HG02884 (cell line): ENCODE data around the gene CORIN.
"Not testable (repeated sequence)": the region's sequence is repeated elsewhere in the genome, so short reads cannot be mapped to it uniquely, and the experiment has no call there.

Source experiments
- ATAC-seq: cut with Tn5 transposase; IDR thresholded peaks from one replicate; pipeline ENCODE4 v1.9.1; 2021; ENCODE audit warnings: mild to moderate bottlenecking, moderate library complexity; ENCODE audit not compliant: unreplicated experiment

CORIN gene

DNA sequence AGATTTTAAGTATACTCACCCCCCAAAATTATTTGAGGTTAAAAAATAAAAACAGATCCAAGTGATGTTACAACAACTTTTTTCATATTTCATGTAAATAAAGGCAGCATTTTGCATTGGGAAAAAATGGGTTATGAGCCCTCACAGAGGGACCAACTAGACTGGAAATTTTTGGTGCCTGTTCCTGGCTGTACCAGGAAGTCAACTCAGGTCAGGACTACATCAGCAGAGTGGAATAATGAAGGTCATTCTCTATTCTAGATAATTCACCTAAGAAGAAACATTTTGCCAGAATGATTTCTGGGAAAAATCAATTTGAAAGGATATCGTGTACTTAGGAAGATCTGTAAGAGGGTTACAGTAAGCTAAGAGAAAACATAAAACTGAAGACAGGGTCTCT is 66.8 kb downstream of the CORIN start:
- ATAC-seq = no peak

DNA sequence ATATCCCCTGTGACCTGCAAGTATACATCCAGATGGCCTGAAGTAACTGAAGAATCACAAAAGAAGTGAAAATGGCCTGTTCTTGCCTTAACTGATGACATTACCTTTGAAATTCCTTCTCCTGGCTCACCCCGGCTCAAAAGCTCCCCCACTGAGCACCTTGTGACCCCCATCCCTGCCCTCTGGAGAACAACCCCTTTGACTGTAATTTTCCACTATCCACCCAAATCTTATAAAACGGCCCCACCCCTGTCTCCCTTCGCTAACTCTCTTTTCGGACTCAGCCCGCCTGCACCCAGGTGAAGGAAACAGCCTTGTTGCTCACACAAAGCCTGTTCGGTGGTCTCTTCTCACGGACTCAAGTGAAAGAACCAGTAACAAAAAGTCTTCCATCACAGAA is 69.9 kb downstream of the CORIN start:
- ATAC-seq = not testable (repeated sequence)

DNA sequence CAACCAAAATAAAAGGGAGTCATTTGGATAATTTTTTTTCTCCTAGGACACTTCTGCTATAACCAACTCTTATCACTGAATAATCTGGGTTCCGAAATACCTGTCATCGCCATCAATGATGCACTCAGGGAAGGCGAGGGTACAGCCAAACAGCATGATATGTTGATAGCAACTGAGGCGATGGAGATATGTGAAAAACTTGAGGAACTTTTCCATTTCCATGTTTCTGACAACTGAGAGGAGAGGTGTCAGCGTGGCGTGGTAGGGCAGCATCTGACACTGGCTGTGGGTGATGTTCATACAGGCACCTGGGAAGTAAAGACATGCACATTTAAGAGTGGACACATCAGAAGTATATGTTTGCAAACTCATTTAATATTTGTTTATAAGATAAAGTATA is 74.6 kb downstream of the CORIN start:
- no peak for ATAC-seq

DNA sequence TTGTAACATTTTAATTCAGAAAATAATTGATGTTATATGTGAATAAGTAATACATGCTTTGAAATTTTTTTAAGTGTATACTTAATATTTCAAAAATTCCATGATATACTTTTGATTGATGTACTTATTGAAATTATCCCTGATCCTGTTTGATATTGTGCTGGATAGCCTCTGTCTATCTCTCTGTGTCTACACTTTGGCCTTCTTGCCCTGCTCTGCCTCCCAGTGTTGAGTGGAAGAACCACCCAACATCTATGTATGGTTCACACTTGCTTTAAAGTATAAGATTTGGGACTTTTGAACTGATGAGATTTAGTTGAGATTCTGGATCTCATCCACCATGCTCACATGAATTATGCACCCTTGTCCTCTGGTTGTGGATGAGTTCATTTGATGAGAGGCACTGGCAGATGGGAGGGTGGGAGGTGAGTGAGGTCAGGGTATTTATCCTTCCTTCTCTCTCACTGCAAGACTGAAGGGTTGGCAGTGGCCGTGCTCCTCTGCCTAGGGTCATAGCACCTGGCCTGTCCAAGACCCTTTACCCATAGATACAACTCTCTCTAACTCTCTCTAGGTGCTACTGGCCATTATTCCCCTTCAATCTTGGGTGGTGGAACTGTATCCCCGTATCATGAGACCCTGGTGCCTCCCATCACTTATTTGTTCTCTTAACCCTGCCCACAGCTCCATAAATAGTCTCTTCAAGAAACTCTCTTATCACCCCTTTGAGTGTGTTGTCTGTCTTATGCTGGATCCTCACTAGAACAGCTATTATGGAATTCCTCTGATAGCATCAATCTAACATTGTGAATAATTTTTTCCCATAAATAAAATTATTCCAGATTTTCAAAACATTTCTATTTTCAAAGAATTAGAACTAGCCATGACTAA is 75.2 kb downstream of the CORIN start:
- ATAC-seq = no peak

DNA sequence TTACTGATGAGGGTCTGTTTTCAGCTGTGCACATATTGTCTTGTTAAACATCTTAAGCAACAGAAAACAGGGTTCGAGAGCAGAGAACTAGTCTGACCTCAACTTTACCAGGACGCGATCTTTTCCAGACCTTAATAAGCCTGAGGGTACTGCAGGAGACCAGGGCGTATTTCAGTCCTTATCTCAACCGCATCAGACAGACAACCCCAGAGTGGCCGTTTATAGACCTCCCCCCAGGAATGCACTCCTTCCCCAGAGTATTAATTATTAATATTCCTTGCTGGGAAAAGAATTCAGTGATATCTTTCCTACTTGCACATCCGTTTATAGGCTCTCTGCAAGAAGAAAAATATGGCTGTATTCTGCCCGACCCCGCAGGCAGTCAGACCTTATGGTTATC is 84.6 kb downstream of the CORIN start:
- ATAC-seq = not testable (repeated sequence)

DNA sequence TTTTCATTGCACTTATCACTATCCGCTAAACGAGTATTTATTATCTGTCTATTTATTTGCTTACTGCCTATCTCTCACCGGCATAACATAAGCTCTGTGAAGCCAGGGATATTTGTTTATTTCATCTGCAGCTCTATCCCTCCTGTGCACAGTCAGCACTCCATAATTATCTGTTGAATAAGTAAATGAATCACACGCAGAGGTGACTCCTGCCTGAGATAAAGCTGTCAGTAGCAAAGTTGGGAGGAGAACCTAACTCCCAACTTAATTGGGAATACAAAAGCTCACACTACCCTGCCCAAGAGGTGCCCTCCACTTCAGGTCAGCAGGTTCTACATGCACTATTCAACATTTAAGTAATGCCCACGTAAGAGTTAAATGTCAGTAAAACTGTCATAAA is 85.7 kb downstream of the CORIN start:
- no peak for ATAC-seq

DNA sequence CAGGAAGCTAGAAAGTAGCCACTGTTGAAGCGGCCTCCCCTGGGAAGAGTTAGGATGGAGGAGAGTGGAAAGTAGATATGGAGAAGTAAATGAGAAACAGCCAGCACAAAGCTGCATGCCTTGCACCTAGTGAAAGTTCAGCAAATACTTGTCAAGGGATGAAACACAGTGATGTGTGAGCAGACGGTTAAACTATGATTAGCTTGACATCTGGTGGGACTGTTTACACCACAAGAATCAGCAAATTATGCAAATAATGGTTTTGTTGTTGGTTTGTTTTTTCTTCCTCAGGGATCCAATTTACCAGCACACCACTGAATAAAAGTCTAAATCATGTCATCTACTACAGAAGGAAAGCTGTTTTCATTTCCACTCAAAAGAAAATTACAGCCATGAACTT is 87.1 kb downstream of the CORIN start:
- no peak for ATAC-seq

DNA sequence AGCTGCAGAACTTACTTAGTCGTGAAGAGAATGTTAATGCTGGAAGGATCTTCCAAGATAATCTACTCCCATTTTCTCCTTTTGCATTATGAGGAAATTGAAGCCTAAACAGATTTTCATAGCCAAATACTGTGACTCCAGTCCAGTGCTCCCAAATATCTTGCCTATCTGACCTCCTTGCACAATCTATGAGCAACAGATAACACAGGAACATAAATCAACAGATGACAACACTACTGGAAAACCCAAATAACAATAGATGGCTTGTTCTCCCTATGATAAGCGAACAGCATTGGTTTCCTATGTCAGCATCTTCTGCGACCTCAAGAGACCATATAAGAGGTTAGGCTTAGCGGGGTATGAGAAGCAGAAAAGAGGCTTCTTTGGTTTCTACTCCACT is 88.0 kb downstream of the CORIN start:
- ATAC-seq = no peak

DNA sequence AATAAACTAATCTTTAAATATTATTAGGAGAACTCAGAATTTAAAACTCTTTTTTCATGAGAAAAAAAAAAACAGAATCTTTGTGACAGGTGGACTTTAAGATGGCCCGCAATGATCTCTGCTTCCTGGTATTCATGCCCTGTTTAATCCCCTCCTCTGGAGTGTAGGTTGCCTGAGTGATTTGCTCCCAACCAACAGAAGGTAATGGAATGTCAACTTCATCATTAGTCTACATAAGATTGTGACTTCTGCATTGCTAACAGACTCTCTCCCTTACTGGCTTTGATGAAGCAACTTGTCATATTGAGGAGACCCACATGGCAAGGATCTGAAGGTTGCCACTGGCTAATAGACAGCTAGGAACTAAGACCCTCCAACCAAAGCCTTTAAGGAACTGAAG is 88.8 kb downstream of the CORIN start:
- no peak for ATAC-seq

DNA sequence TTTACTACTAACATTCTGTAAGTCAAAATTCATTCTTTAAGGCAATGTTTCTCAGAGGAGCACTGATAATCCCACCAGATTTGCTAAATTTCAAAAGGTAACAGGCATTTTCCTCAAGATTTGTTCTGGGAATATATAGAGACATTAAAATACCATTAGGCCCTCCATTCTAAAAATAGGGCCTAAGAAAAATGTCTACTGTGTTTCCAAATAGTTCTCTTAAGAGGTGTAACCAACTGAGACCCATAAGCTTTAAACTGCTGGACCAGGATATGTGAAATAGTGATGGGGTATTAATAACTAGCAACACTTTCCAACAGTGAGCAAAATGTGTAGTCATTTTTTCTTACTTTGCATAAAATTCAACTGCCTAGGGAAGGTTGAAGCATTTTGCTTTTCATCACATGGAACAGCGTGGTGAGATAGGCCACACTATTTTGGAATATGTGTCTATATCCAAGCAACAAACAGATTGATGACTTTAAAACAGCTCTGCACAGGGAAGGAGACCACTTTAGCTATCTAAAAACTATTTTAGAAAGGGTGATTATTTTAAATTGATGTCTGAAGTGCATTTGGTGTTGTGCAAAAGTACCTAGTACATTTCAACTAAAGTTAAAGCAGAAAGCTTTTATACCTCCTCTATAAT is 89.9 kb downstream of the CORIN start:
- no peak for ATAC-seq

DNA sequence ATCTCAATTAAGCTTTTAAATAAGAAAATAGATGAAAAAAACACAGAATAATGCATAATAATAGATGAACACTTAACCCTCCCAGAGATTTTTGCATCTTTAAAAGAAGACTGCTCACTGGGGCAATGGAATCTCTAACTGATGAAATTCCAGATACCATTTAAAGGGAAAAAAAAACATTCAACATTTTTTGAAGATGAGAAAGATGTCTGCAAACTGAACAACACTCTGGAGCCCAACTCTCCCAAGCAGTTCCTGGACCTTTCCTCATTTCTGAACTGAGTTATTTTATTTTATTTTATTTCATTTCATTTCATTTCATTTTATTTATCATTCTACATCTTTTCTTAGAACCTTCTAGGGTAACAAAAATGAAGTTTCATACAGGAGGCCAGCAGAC is 90.7 kb downstream of the CORIN start:
- no peak for ATAC-seq

DNA sequence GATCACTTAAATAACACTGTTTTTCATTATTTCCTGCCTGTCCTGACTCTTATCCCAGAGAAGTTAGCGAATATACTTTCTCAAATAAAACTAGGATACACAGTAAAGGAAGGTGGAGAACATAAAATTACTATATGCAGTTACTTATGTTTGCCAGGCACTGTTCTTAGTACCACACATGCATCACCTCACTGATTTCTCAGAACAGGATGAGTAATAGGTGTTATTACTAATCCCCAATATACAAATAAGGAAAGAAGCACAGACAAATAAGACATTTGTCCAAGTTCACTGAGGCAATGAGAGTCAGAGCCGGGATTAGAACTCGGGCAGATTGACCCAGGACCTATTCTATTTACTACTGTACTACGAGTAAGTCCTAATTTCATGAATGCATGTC is 91.7 kb downstream of the CORIN start:
- no peak for ATAC-seq

DNA sequence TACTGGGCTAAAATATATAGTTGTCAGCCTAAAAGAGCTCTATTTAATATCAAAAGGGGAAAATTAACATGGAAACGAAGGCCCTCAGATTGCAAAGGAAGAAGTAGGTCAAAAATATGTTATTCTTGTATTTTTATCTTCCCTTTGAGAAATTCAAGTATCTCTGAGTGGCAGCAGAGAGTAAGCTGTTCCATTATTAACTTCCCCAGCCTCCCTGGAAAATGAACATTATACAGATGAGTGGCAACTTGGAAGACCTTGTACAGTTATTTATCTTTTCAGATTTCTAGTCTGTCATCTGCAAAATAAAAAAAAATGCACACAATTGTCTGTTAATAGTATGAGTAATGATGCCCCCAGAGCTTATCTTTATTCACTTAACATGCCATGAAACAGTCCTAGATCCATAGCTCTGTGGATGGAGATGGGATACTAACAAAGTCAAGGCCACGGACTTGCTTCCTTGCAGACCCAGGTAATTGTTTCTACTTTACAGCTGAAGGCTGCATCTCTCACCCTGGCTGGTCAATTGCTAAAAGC is 93.0 kb downstream of the CORIN start:
- no peak for ATAC-seq

DNA sequence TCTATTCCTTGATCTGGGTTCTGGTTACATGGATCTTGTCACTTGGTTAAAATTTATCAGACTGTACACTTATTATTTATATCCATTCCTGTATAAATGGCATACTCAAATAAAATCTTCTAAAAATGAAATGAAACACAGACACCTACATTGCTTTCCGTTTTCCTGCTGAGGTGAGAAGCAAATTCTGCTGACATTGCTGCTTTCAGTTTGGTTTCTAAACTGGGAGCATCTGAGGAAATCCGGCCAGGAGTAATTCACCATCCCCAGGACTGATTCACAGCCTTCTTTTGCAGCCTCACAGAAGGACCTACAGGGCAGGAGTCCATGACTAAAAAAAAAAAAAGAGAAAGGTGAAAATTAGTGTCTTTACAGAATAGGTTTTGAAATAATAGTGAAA is 93.6 kb downstream of the CORIN start:
- ATAC-seq = no peak

DNA sequence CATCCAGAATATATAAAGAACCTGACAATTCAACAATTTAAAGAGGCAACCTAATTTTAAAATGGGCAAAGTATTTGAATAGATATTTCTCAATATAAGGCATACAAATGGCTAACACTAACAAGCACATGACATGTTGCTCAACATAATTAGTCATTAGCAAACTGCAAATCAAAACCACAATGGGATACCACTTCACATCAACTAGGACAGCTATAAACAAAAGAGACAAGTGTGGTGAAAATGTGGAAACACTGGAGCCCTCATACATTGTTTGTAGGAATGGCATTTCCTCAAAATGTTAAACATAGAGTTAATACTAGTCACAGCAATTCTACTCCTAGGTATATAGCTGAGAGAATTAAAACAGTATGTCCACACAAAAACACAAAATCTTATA is 96.7 kb downstream of the CORIN start:
- no peak for ATAC-seq

DNA sequence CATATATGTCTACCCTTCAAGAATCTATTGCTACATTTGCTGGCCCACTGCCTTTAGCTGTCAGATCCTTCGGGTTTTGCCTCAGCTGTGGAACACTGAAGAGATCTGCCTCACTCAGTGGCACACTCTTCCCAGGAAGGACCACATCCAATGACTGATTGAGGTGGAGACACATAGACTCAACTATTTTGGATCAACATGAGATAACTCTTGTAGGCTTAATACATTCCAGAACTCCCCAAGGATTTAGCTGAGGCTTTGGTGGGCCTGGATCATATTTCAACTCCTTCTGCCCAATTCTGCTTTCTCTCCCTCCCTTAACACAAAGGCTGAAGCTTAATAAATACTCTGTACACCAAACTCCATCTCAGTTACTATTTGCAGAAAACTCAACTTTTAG is 100.5 kb downstream of the CORIN start:
- no peak for ATAC-seq

DNA sequence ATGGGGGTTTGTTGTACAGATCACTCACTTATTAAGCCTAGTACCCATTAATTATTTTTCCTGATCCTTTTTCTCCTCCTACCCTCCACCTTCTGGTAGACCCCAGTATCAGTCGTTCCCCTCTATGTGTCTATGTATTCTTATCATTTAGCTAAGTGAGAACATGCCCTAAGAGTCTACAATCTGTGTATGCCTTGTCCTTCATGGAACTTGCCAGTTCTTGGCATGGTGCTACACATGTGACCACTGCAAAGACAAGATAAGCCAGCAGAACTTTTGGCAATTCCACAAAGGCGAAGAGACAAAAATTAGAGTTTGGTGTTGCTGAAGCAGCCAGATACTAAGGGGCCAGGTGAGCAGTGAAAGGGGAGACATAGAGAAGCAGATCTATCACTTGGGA is 101.3 kb downstream of the CORIN start:
- no peak for ATAC-seq

DNA sequence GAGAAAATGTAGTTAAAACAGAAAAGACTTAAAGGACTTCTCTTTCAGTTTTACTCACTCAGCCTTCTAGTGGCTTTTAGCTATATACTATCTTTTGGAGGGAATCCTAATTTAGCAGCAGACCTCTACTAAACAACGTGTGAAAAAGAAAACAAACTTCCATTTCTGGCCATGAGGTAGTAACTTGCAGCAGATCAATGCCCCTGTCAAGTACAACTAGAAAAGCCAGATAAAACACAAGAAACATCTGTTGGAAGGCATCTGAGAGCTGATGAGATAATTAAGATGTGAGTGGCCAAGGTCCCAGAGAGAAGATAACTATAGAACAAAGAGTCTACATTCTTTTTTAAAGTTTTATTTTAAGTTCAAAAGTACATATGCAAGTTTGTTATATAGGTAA is 101.7 kb downstream of the CORIN start:
- no peak for ATAC-seq

DNA sequence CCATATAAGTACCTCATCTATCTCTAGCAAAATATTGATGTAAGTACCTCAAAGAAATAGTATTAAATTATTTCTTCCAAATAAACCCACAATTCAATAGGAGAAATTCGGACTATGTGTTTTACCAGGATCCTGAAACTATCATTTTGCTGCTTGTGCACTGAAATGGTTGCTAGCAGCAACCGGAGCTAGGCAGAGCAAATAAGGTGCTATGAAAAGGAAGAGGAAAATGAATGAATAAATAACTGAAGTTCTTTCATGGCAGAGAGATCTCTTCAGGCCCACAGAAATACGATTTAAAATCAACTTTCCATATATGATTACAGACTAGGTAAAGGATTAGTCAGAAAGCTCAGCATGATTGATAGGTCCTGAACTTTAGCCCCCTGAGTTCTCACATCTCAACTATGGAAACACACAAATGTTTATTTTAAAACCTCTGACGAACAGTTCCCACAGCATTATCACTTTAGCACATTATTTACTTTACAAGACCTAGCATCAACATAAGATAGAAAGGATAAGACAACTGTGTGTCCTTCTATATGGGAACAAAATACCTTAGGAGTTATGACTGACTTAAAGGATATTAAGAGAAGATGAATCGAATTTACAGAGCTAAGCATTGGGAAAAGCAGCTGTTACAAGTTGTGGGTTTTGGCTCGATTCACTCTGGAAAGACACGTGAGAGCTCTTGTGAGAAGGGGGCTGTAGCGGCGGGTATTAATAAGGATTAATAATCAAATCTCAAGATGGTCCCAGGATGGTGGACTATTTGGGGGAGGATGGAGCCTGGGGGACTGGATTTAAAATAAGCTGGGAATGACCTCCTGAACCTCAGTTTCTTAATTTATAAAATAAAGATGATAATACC is 104.3 kb downstream of the CORIN start:
- no peak for ATAC-seq

DNA sequence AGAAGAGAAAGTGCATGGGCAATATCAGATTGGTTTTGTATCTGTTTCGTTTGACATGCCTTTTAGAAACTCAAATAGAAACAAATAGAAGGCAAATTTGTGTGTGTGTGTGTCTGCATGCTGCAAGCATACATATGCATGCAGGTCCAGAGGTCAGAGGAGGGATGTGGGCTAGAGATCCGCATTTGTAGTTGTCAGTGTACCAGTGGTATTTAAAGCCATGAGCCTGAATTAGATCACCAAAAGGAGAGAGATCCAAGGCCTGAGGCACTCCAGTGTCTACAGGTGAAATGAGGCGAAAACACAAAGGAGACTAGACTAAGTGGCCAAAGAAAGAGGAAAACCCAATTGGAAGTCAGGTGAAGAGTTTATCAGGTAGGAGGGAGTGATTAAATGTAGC is 106.7 kb downstream of the CORIN start:
- no peak for ATAC-seq

DNA sequence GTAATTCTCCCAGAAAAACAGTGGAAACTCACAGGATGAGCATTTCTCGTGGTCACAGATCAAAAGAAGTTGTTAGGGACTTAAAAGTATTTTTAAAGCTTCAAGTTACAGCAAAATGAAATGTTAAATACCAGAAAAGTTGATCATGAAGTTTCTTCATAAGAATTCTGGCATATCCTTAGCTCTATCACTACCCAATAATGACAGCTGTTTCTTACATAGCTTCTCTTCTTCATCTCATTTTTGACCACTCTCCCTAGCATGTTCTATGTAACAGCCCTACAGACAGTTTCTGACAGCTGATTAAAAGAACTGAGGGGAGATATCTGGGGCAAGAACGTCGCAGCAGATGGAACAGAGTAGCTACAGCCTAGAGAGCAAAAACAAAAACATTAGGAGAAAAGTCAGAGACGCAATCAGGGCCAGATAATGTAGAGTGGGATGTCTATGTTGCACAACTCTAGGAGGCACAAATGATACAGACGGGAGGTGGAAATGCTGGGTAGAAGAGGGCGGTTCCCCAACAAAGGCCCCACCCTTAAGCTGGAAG is 108.7 kb downstream of the CORIN start:
- no peak for ATAC-seq
